ENCODE data around the gene ANKRD13D. TPM values are rescaled to one million over a fixed set of nuclear protein-coding genes. Genes with fewer than 3 reads are reported as not detected.

ANKRD13D gene
- total and polyA plus RNA-seq, 10 donors: 65.2 to 151 (median 126) TPM

GRCh38 chr11:67315325-67315909, 26.3 kb downstream of the ANKRD13D start:
- Histone ChIP-seq H3K4me1 (peaks cover 11 to 65% (median 37%) of the 10 kb centered on the region in 6 donors), H3K27me3 (replicated peaks in 1 of 7) (no peaks in the 10 kb centered on the region), H3K9me3 (no peaks in the 10 kb centered on the region), H3K27ac (no peak overlapping the region), H3K4me3 (no peak overlapping the region), H3K36me3 (peaks cover 0 to 16% (median 2%) of the 10 kb centered on the region in 6 donors)
- no peak for DNase-seq
- intact Hi-C loops (cut with DNase I; ENCODE audit: low total_unique reads): no loop called here
- WGBS, 5 donors: 82 to 89% (median 85%) methylated on average over 9 of the region's 9 CpGs
- no peak for TF ChIP-seq POLR2AphosphoS5 (IDR thresholded peaks at IDR 0.05)
- TF ChIP-seq, protein P1, sequence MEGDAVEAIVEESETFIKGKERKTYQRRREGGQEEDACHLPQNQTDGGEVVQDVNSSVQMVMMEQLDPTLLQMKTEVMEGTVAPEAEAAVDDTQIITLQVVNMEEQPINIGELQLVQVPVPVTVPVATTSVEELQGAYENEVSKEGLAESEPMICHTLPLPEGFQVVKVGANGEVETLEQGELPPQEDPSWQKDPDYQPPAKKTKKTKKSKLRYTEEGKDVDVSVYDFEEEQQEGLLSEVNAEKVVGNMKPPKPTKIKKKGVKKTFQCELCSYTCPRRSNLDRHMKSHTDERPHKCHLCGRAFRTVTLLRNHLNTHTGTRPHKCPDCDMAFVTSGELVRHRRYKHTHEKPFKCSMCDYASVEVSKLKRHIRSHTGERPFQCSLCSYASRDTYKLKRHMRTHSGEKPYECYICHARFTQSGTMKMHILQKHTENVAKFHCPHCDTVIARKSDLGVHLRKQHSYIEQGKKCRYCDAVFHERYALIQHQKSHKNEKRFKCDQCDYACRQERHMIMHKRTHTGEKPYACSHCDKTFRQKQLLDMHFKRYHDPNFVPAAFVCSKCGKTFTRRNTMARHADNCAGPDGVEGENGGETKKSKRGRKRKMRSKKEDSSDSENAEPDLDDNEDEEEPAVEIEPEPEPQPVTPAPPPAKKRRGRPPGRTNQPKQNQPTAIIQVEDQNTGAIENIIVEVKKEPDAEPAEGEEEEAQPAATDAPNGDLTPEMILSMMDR (IDR thresholded peaks at IDR 0.05 in 8 of 11, conservative IDR thresholded peaks at IDR 0.05 in 3 of 11): no peak
- TF ChIP-seq POLR2A (IDR thresholded peaks at IDR 0.05): no peak

DNA sequence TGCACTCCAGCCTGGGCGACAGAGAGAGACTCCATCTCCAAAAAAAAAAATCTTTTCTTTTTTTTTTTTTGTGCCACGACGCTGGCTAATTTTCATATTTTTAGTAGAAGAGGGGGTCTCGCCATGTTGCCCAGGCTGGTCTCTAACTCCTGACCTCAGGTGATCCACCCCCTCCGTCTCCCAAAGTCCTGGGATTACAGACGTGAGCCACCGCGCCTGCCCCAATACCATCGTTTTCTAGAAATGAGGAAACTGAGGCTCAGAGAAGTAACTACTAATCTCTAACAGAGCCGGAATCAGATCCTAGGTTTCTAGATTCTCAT, 27.7 kb downstream of the ANKRD13D start:
- peak overlapping the region; percentile 63 to 97 (median 92) for H3K4me3 ChIP-seq
- peaks cover 0 to 2% (median 0%) of the 10 kb centered on the region in 6 donors for H3K36me3 ChIP-seq
- TF ChIP-seq POLR2A (IDR thresholded peaks at IDR 0.05): no peak
- TF ChIP-seq, protein P1 (IDR thresholded peaks at IDR 0.05 in 8 of 11, conservative IDR thresholded peaks at IDR 0.05 in 3 of 11): no peak
- TF ChIP-seq POLR2AphosphoS5 (IDR thresholded peaks at IDR 0.05): no peak
- intact Hi-C loops (cut with DNase I; ENCODE audit: low total_unique reads): loop anchor here (2.0 kb wide), 1 partner anchor 54 kb away; no protein-coding TSS in a partner anchor
- H3K9me3 ChIP-seq: no peaks in the 10 kb centered on the region
- peaks cover 11 to 62% (median 34%) of the 10 kb centered on the region in 6 donors for H3K4me1 ChIP-seq
- no peak for DNase-seq
- peak overlapping the region; percentile 84 to 97 (median 94) for H3K27ac ChIP-seq
- 0 to 3% (median 0%) methylated on average over 9 to 10 of the region's 10 CpGs for WGBS, 5 donors
- H3K27me3 ChIP-seq (replicated peaks in 1 of 7): no peaks in the 10 kb centered on the region

- H3K9me3 ChIP-seq: no peaks in the 10 kb centered on the region
- H3K27ac ChIP-seq: peak overlapping the region; percentile 84 to 97 (median 94)
- peak overlapping the region; percentile 63 to 97 (median 92) for H3K4me3 ChIP-seq
- DNase-seq: peak; percentile 99
- H3K4me1 ChIP-seq: peaks cover 11 to 57% (median 30%) of the 10 kb centered on the region in 6 donors
- WGBS, 5 donors: 0% methylated on average over 30 to 55 of the region's 55 CpGs
- intact Hi-C loops (cut with DNase I; ENCODE audit: low total_unique reads): loop anchor here (2.0 kb wide), 1 partner anchor 55 kb away; no protein-coding TSS in a partner anchor
- H3K27me3 ChIP-seq (replicated peaks in 1 of 7): no peaks in the 10 kb centered on the region
- H3K36me3 ChIP-seq: no peaks in the 10 kb centered on the region
- TF ChIP-seq POLR2AphosphoS5 (IDR thresholded peaks at IDR 0.05) (peak; percentile 81 to 90 (median 85)), POLR2A (IDR thresholded peaks at IDR 0.05) (peak in 2 of 3 donors; percentile 14 to 16)
- TF ChIP-seq, protein P1 (IDR thresholded peaks at IDR 0.05 in 8 of 11, conservative IDR thresholded peaks at IDR 0.05 in 3 of 11): peak; percentile 90 to 100 (median 99)
Observed at GRCh38 chr11:67317205-67317887, 28.2 kb downstream of the ANKRD13D start.
